Thymus (tissue), 11 donors: ENCODE measurements around the gene CALR3. TPM values are rescaled to one million over a fixed set of nuclear protein-coding genes. Genes with fewer than 3 reads are reported as not detected.
A peak's percentile ranks its signal among the peaks of the same experiment; 100 is the strongest.
"Not testable (repeated sequence)": the region's sequence is repeated elsewhere in the genome, so short reads cannot be mapped to it uniquely, and the experiment has no call there.

Experiments used
- DNase-seq, 9 donors: peaks; one replicate each; pipeline ENCODE4 v3.0.0-alpha.2; 2013; ENCODE audit warnings: low spot score in 9 of 9, low read depth in 6 of 9, missing footprints in 1 of 9
- H3K27ac ChIP-seq, 2 donors: one replicate each; pipeline ENCODE4 v1.5.1; 2013; ENCODE audit warnings: control low read depth in 1 of 2, low read depth in 1 of 2, low read length in 1 of 2, mild to moderate bottlenecking in 1 of 2, moderate library complexity in 1 of 2
- H3K27me3 ChIP-seq, 2 donors: one replicate each; pipeline ENCODE4 v1.5.1; 2013; ENCODE audit warnings: low read length in 1 of 2; ENCODE audit not compliant: control insufficient read depth in 2 of 2, insufficient read depth in 1 of 2
- H3K36me3 ChIP-seq, 2 donors: one replicate each; pipeline ENCODE4 v1.5.1; 2013; ENCODE audit warnings: low read length in 1 of 2, mild to moderate bottlenecking in 1 of 2, moderate library complexity in 1 of 2; ENCODE audit not compliant: control insufficient read depth in 2 of 2, insufficient read depth in 2 of 2
- H3K4me1 ChIP-seq, 2 donors: one replicate each; pipeline ENCODE4 v1.5.1; 2013; ENCODE audit warnings: low read length in 2 of 2; ENCODE audit not compliant: control insufficient read depth in 2 of 2, insufficient read depth in 2 of 2
- H3K4me3 ChIP-seq, 2 donors: one replicate each; pipeline ENCODE4 v1.5.1; 2013; ENCODE audit warnings: low read length in 2 of 2, control low read depth in 1 of 2, mild to moderate bottlenecking in 1 of 2
- H3K9me3 ChIP-seq, 2 donors: one replicate each; pipeline ENCODE4 v1.5.1; 2013; ENCODE audit warnings: low read length in 1 of 2, mild to moderate bottlenecking in 1 of 2; ENCODE audit not compliant: control insufficient read depth in 2 of 2, insufficient read depth in 1 of 2
- WGBS: extraction: QIAGEN DNeasy Blood & Tissue Kit; methylation state at CpG from one replicate; pipeline ENCODE4 v1.1.7; 2013; 5-methylcytosine and 5-hydroxymethylcytosine counted together
- polyA plus RNA-seq: library from polyadenylated mRNA; stranded (reverse); fragments of 200-250 nt; gene quantifications from one replicate; pipeline ENCODE4 v1.2.3, GENCODE V29; 2013
- total RNA-seq: library from RNA; stranded (reverse); fragments of 120-200 nt; gene quantifications from one replicate; pipeline ENCODE4 v1.2.4, GENCODE V29; 2013
- donor health status: healthy.

The CALR3 gene
- total and polyA plus RNA-seq, 2 donors = 0.05 to 0.09 TPM

DNA sequence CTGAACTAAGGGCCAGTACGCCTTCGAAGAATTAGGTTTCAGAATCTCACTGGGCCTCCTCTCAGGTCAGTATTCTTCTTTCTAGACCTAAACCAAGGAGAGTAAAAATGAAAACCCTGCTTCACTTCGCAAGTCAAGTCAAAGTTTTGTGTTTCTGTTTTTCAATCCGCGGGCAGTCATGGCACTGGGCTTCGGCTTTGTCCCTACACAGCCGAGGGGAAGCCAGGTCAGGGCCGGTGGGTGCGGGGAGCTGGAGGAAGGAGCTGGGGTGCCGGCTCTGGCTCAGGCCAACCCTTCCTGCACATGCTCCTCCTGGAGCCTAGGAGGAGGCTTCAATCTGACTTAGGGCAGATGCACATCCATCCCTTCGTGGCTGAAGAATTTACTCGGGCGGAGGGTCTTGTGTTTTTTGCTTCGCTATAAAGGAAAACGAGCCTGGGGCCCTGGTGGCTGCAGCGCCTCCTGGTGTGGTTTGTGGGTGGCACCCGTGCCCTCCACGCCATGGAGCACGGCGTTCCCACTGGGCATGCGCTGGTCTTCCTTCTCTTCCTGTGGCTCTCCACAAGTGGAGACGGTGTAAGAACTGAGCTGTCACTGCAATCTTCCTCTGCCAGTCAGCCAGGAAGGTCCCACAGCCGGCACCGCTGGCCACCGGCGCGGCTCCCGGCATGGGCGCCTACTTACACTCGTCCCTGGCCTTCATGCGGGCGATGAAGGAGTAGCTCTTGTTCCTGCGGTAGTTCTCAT, 22.7 kb upstream of the CALR3 start:
- H3K4me1 ChIP-seq = peaks cover 0 to 3% of the 10 kb centered on the region in 2 donors
- H3K27ac ChIP-seq = no peak overlapping the region
- no peaks in the 10 kb centered on the region for H3K9me3 ChIP-seq
- no peaks in the 10 kb centered on the region for H3K27me3 ChIP-seq
- no peak overlapping the region for H3K4me3 ChIP-seq
- DNase-seq = no peak
- H3K36me3 ChIP-seq = peaks cover 71 to 72% of the 10 kb centered on the region in 2 donors
- 96% methylated on average over 33 of the region's 33 CpGs for WGBS

GRCh38 chr19:16518061-16518460, 22.1 kb upstream of the CALR3 start:
- Histone ChIP-seq H3K27me3 (no peaks in the 10 kb centered on the region), H3K27ac (no peak overlapping the region), H3K9me3 (no peaks in the 10 kb centered on the region), H3K4me1 (peaks cover 0 to 3% of the 10 kb centered on the region in 2 donors), H3K4me3 (no peak overlapping the region), H3K36me3 (peaks cover 65 to 67% of the 10 kb centered on the region in 2 donors)
- WGBS = 98% methylated on average over 14 of the region's 14 CpGs
- DNase-seq = no peak

DNA sequence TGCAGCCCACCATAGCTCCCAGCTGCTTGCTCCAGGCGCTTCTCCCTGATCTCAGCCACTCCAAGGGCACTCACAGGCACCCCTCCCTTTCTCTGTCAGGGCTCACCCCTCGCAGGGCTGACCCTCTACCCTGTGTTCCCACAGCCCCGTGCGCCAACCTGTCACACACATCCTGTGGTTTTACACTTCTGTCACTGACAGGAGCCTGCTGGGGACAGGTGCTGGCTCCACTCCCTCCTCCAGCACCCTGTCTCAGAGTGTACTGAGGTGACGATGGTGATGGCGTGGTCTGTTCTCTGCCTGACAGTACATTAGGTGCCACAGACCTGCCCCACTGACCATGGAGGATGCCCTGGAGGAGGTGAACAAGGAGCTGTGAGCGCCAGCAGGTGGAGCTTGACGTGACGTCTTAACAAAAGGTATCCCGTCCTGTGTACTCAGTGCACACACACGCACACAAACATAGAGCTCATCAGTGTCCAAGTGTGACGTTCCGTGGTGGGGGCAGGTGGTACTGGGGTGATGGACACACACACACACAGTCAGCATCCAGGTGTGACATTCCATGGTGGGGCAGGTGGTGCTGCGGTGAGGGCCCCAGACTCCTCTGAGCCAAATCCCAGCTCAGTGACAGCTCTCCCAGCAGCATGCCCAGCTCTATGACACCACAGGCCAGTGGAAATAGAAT, 21.1 kb upstream of the CALR3 start:
- Histone ChIP-seq H3K36me3 (peaks cover 62 to 65% of the 10 kb centered on the region in 2 donors), H3K9me3 (no peaks in the 10 kb centered on the region), H3K4me1 (peaks cover 0 to 3% of the 10 kb centered on the region in 2 donors), H3K4me3 (no peak overlapping the region), H3K27me3 (no peaks in the 10 kb centered on the region), H3K27ac (no peak overlapping the region)
- WGBS = 70% methylated on average over 14 of the region's 14 CpGs
- DNase-seq = peak in 1 of 9 donors; percentile 13

DNA sequence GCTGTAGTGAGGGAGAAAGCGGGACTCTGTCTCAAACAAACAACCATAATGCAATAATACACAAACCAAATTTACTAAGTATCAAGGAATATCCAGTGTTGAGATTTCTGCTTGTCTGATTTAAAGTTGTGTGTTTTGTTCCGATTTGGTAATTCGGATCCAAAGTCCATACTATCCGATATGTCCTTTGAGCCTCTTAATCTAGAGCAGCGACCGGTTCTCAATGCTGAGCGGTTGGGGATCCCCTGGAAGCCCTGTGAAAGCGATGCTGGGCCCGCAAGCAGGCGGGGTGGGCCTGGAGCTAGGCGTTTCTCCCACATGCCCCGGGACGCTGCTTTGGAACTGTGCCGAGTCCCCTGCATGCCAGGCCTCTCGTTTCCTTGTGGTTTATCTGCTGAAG, 20.4 kb upstream of the CALR3 start:
- Histone ChIP-seq H3K27me3 (no peaks in the 10 kb centered on the region), H3K36me3 (peaks cover 55 to 62% of the 10 kb centered on the region in 2 donors), H3K4me3 (no peak overlapping the region), H3K4me1 (peaks cover 0 to 3% of the 10 kb centered on the region in 2 donors), H3K9me3 (no peaks in the 10 kb centered on the region), H3K27ac (no peak overlapping the region)
- DNase-seq = no peak
- 92% methylated on average over 15 of the region's 15 CpGs for WGBS

GRCh38 chr19:16514383-16515019, 18.5 kb upstream of the CALR3 start:
- no peaks in the 10 kb centered on the region for H3K27me3 ChIP-seq
- H3K36me3 ChIP-seq = peaks cover 46 to 48% of the 10 kb centered on the region in 2 donors
- no peak overlapping the region for H3K27ac ChIP-seq
- WGBS = 96% methylated on average over 24 of the region's 24 CpGs
- H3K4me1 ChIP-seq = peaks cover 0 to 3% of the 10 kb centered on the region in 2 donors
- no peak overlapping the region for H3K4me3 ChIP-seq
- DNase-seq = no peak
- H3K9me3 ChIP-seq = no peaks in the 10 kb centered on the region

- not testable (repeated sequence) for H3K27ac ChIP-seq, H3K4me3 ChIP-seq, H3K9me3 ChIP-seq, H3K4me1 ChIP-seq, DNase-seq, H3K27me3 ChIP-seq
- peaks cover 31 to 35% of the 10 kb centered on the region in 2 donors for H3K36me3 ChIP-seq
- WGBS = 99% methylated on average over 10 of the region's 10 CpGs
Measured at GRCh38 chr19:16512611-16513010, 16.6 kb upstream of the CALR3 start.

- Histone ChIP-seq H3K9me3 (no peaks in the 10 kb centered on the region), H3K27ac (no peak overlapping the region), H3K27me3 (no peaks in the 10 kb centered on the region), H3K4me3 (no peak overlapping the region), H3K36me3 (peaks cover 17 to 27% of the 10 kb centered on the region in 2 donors), H3K4me1 (no peaks in the 10 kb centered on the region)
- no peak for DNase-seq
- WGBS = 95% methylated on average over 28 of the region's 28 CpGs
Measured at GRCh38 chr19:16509141-16510061, 13.4 kb upstream of the CALR3 start.

- Histone ChIP-seq H3K36me3 (peaks cover 17 to 27% of the 10 kb centered on the region in 2 donors), H3K9me3 (no peaks in the 10 kb centered on the region), H3K4me1 (no peaks in the 10 kb centered on the region), H3K4me3 (no peak overlapping the region), H3K27me3 (no peaks in the 10 kb centered on the region), H3K27ac (no peak overlapping the region)
- DNase-seq = no peak
- WGBS = 99% methylated on average over 5 of the region's 5 CpGs
Measured at GRCh38 chr19:16508546-16508945, 12.6 kb upstream of the CALR3 start.
